K562 (cell line): ENCODE data around the gene PPT2. TPM values are rescaled to one million over a fixed set of nuclear protein-coding genes. Genes with fewer than 3 reads are reported as not detected.

Experiments used
- CCNT2 ChIP-seq: IDR thresholded peaks from 2 replicates; pipeline ENCODE4 v1.6.1; 2011; ENCODE audit warnings: borderline replicate concordance, low read depth, mild to moderate bottlenecking, moderate library complexity, mixed read lengths, low read length; ENCODE audit not compliant: insufficient read length; ENCODE audit errors: extremely low read depth
- CHD1 ChIP-seq: fragments of 200-600 bp; sonication (generic); IDR thresholded peaks from one replicate; pipeline ENCODE4 v1.6.1; 2012; ENCODE audit warnings: mild to moderate bottlenecking, moderate library complexity, low read length, inconsistent platforms
- CTBP1 ChIP-seq: fragments of 450-650 bp; IDR thresholded peaks from 2 replicates; pipeline ENCODE4 v1.6.1; 2016; ENCODE audit warnings: borderline replicate concordance
- EGR1 ChIP-seq: fragments of 450-650 bp; conservative IDR thresholded peaks from 2 replicates; pipeline ENCODE4 v1.6.1; 2017; ENCODE audit warnings: mild to moderate bottlenecking
- EP300 ChIP-seq: IDR thresholded peaks from 2 replicates; pipeline ENCODE4 v1.6.1; 2012; ENCODE audit warnings: low read length, improper control_type of control experiment
- GATAD2B ChIP-seq: fragments of 450-650 bp; IDR thresholded peaks from 2 replicates; pipeline ENCODE4 v1.6.1; 2017; ENCODE audit warnings: mild to moderate bottlenecking, borderline replicate concordance
- KLF10 ChIP-seq: fragments of 250-450 bp; sonication (Bioruptor Pico); IDR thresholded peaks from 2 replicates; pipeline ENCODE4 v1.6.1; 2021; ENCODE audit warnings: matching md5 sums
- KLF16 ChIP-seq: IDR thresholded peaks from 2 replicates; pipeline ENCODE4 v1.6.1; 2016; ENCODE audit warnings: antibody characterized with exemption
- MLX ChIP-seq, 2 experiments: fragments of 450-650 bp in 1 of 2; sonication (generic) in 1 of 2; formaldehyde crosslinking; conservative IDR thresholded peaks; 2 replicates each; pipeline versions ENCODE4 v1.4.0 to v1.8.1; 2020 to 2022; ENCODE audit warnings: mild to moderate bottlenecking in 1 of 2, missing genetic modification reagents in 1 of 2
- PHF8 ChIP-seq: fragments of 200-600 bp; sonication (generic); IDR thresholded peaks from 2 replicates; pipeline ENCODE4 v1.6.1; 2012; ENCODE audit warnings: mixed run types, mild to moderate bottlenecking, inconsistent platforms, low read length, moderate library complexity, borderline replicate concordance
- POLR2H ChIP-seq: IDR thresholded peaks from 2 replicates; pipeline ENCODE4 v1.6.1; 2016; ENCODE audit warnings: missing genetic modification characterization, low read depth, mild to moderate bottlenecking, control low read depth, missing compliant biosample characterization, moderate library complexity
- PTBP1 ChIP-seq: fragments of 200-400 bp; formaldehyde crosslinking; IDR thresholded peaks from 2 replicates; pipeline ENCODE4 v1.6.1; 2017; ENCODE audit warnings: low read depth, low read length
- RBM34 ChIP-seq: fragments of 200-400 bp; formaldehyde crosslinking; IDR thresholded peaks from 2 replicates; pipeline ENCODE4 v1.6.1; 2018; ENCODE audit warnings: low read length, borderline replicate concordance; ENCODE audit not compliant: insufficient read depth
- TAF1 ChIP-seq: IDR thresholded peaks from 2 replicates; pipeline ENCODE4 v1.6.1; 2011; ENCODE audit warnings: mild to moderate bottlenecking, low read length, moderate library complexity; ENCODE audit not compliant: insufficient read depth, control insufficient read depth, severe bottlenecking; ENCODE audit errors: extremely low read depth
- YY1 ChIP-seq, 3 experiments: IDR thresholded peaks; 2 replicates each; pipeline ENCODE4 v1.6.1; 2011; ENCODE audit warnings: low read length in 2 of 3, mild to moderate bottlenecking in 2 of 3, moderate library complexity in 2 of 3, borderline replicate concordance in 1 of 3, control low read depth in 1 of 3, low read depth in 1 of 3; ENCODE audit not compliant: insufficient read depth in 3 of 3, insufficient replicate concordance in 2 of 3, control insufficient read depth in 1 of 3, insufficient read length in 1 of 3; ENCODE audit errors: extremely low read depth in 1 of 3
- ZBTB8A ChIP-seq: fragments of 450-650 bp; IDR thresholded peaks from 2 replicates; pipeline ENCODE4 v1.6.1; 2018; ENCODE audit warnings: mild to moderate bottlenecking, moderate library complexity; ENCODE audit not compliant: partially characterized antibody
- ZKSCAN8 ChIP-seq: fragments of 200-800 bp; sonication (Bioruptor generic); IDR thresholded peaks from 2 replicates; pipeline ENCODE4 v1.6.1; 2016; ENCODE audit warnings: missing genetic modification characterization, missing compliant biosample characterization
- ZNF511 ChIP-seq: sonication (generic); formaldehyde crosslinking; IDR thresholded peaks from 2 replicates; pipeline ENCODE4 v1.8.0; 2022; ENCODE audit warnings: mild to moderate bottlenecking, missing genetic modification reagents
- polyA plus RNA-seq, 8 experiments: library from polyadenylated mRNA; depleted of rRNA in 4 of 8; stranded (reverse) in 5 of 8; unstranded in 3 of 8; fragments of >200 nt; fragmentation: Nextera tagmentation in 2 of 8; fragmentation: Illumina TruSeq in 1 of 8; extraction: Ambion mirVana in 2 of 8; extraction: Trizol in 1 of 8; gene quantifications; 2 replicates each; pipeline versions ENCODE4 v1.2.1 to v1.2.3, GENCODE V29; 2011 to 2014; ENCODE audit warnings: inconsistent platforms in 1 of 8, missing spikeins in 1 of 8
- total RNA-seq, 7 experiments: library from RNA; depleted of rRNA in 6 of 7; stranded (reverse); fragments of >200 nt in 6 of 7; fragmentation: Illumina TruSeq in 2 of 7; extraction: Trizol in 2 of 7; gene quantifications; 2 replicates each; pipeline versions ENCODE4 v1.2.1 to v1.2.3, GENCODE V29; 2011 to 2021; ENCODE audit warnings: low replicate concordance in 1 of 7
- TF ChIP-seq, protein P1 (sequence below): fragments of 250-450 bp; sonication (Bioruptor Pico); IDR thresholded peaks from 2 replicates; pipeline ENCODE4 v1.8.0; 2021; ENCODE audit warnings: borderline replicate concordance, mild to moderate bottlenecking, moderate library complexity; ENCODE audit not compliant: poor library complexity, severe bottlenecking
- TF ChIP-seq, protein P2 (sequence below), 2 experiments: fragments of 450-650 bp; conservative IDR thresholded peaks; 2 replicates each; pipeline ENCODE4 v1.6.1; 2017; ENCODE audit warnings: mild to moderate bottlenecking in 2 of 2, moderate library complexity in 2 of 2
- TF ChIP-seq, protein P3 (sequence below), 2 experiments: fragments of 450-650 bp in 1 of 2; sonication (generic) in 1 of 2; formaldehyde crosslinking in 1 of 2; IDR thresholded peaks in 1 of 2; conservative IDR thresholded peaks in 1 of 2; 2 replicates each; pipeline versions ENCODE4 v1.6.1 to v1.8.1; 2016 to 2023; ENCODE audit warnings: mild to moderate bottlenecking in 2 of 2, moderate library complexity in 2 of 2, inconsistent platforms in 1 of 2, missing genetic modification reagents in 1 of 2
- TF ChIP-seq, protein P4 (sequence below): sonication (generic); formaldehyde crosslinking; IDR thresholded peaks from 2 replicates; pipeline ENCODE4 v1.9.0; 2022; ENCODE audit warnings: mild to moderate bottlenecking, missing genetic modification reagents

The PPT2 gene
- total and polyA plus RNA-seq, 9 of the 15 experiments (the other 6 are each of a cell fraction or from before 2014, with no cell fraction given): 27.4 to 98.8 (median 69.9) TPM

- TF ChIP-seq POLR2H: no peak
- 0 out of 2 replicates have a peak, but pooled peaks have one; percentile 2 for TF ChIP-seq EP300
- no peak for TF ChIP-seq CHD1
- TF ChIP-seq, protein P1, sequence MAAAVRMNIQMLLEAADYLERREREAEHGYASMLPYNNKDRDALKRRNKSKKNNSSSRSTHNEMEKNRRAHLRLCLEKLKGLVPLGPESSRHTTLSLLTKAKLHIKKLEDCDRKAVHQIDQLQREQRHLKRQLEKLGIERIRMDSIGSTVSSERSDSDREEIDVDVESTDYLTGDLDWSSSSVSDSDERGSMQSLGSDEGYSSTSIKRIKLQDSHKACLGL (CRISPR knock-in tag): no peak
- peak in 1 of 3 experiments; percentile 47 for TF ChIP-seq YY1 (IDR thresholded peaks at IDR 0.05; ENCODE audit: borderline replicate concordance in 1 of 3, control insufficient read depth in 1 of 3, extremely low read depth in 1 of 3, insufficient read depth in 3 of 3, insufficient read length in 1 of 3, insufficient replicate concordance in 2 of 3, low read depth in 1 of 3, low read length in 2 of 3)
- peak; percentile 99 for TF ChIP-seq EGR1
- TF ChIP-seq ZNF511 (CRISPR knock-in tag): no peak
- TF ChIP-seq PTBP1: no peak
- TF ChIP-seq MLX (CRISPR knock-in tag; conservative IDR thresholded peaks at IDR 0.05): no peak
- no peak for TF ChIP-seq ZKSCAN8 (CRISPR knock-in tag)
- TF ChIP-seq, protein P2, sequence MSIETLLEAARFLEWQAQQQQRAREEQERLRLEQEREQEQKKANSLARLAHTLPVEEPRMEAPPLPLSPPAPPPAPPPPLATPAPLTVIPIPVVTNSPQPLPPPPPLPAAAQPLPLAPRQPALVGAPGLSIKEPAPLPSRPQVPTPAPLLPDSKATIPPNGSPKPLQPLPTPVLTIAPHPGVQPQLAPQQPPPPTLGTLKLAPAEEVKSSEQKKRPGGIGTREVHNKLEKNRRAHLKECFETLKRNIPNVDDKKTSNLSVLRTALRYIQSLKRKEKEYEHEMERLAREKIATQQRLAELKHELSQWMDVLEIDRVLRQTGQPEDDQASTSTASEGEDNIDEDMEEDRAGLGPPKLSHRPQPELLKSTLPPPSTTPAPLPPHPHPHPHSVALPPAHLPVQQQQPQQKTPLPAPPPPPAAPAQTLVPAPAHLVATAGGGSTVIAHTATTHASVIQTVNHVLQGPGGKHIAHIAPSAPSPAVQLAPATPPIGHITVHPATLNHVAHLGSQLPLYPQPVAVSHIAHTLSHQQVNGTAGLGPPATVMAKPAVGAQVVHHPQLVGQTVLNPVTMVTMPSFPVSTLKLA (conservative IDR thresholded peaks at IDR 0.05): peak in 1 of 2 experiments; percentile 93; a peak in 2 of 4 replicates
- no peak for TF ChIP-seq KLF10 (CRISPR knock-in tag)
- no peak for TF ChIP-seq TAF1
- TF ChIP-seq CTBP1: peak; percentile 54; the same call in 1 of the 2 replicates
- no peak for TF ChIP-seq ZBTB8A
- TF ChIP-seq, protein P3, sequence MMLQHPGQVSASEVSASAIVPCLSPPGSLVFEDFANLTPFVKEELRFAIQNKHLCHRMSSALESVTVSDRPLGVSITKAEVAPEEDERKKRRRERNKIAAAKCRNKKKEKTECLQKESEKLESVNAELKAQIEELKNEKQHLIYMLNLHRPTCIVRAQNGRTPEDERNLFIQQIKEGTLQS (IDR thresholded peaks at IDR 0.05): no peak
- TF ChIP-seq, protein P3 (CRISPR knock-in tag; conservative IDR thresholded peaks at IDR 0.05): no peak
- peak; percentile 94; the same call in 1 of the 2 replicates for TF ChIP-seq RBM34
- TF ChIP-seq PHF8: no peak
- peak; percentile 98 for TF ChIP-seq CCNT2
- TF ChIP-seq GATAD2B: no peak
- 0 out of 2 replicates have a peak, but pooled peaks have one; percentile 14 for TF ChIP-seq KLF16
- TF ChIP-seq, protein P4, sequence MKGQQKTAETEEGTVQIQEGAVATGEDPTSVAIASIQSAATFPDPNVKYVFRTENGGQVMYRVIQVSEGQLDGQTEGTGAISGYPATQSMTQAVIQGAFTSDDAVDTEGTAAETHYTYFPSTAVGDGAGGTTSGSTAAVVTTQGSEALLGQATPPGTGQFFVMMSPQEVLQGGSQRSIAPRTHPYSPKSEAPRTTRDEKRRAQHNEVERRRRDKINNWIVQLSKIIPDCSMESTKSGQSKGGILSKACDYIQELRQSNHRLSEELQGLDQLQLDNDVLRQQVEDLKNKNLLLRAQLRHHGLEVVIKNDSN (CRISPR knock-in tag): peak; percentile 66
Measured at GRCh38 chr6:32195652-32195901, 41.6 kb downstream of the PPT2 start (continued).
